KBM-7 (cell line): Measurements from ENCODE around the gene PCSK6.
"Not testable (repeated sequence)": the region's sequence is repeated elsewhere in the genome, so short reads cannot be mapped to it uniquely, and the experiment has no call there.

ENCODE experiments used
- DNase-seq: peaks from one replicate; pipeline ENCODE4 v3.0.0-alpha.2; 2015
- in situ Hi-C: fragments of 300-500 bp; cut with MboI; formaldehyde crosslinking; loops from 2 replicates; pipeline ENCODE4 v1.14.3; 2020; ENCODE audit warnings: low sequenced_read_pairs, low pct_unique_long_range_greater_than_20kb, mixed read lengths

The PCSK6 gene

GRCh38 chr15:101469520-101470288 is 19.8 kb downstream of the PCSK6 start:
- in situ Hi-C loops = no loop called here
- DNase-seq = no peak

GRCh38 chr15:101466188-101466587 is 23.3 kb downstream of the PCSK6 start:
- DNase-seq = no peak
- in situ Hi-C loops = no loop called here

DNA sequence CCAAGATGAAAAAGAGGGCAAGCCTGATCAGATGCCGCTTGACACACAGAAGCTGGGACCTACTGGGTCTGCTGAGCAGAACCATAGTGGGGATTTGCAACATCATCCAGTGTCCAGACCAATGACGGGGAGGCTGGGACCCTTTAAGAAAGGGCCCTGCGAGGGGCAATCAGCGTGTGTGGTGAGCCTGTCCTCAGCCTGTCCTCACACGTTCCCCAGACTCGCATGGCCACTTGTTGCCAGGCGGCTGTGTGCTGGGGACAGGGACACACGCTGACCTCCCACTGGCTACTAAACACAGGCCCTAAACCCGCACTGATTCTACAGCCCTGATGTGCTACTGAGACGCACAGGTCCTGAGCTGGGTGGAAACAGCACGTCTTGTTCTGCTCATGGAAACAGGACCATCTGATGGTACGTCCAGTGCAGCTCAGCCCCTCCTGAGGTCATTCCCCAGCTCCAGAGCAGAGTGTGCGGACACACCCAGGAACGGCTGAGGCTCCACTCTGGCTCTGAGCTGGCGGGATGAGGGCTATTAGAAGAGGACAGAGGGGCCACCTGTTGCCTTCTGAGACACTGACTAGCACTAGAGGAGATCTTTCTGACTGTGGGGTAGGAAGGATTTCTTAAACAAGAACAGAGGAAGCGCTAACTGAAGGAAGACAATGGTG is 24.4 kb downstream of the PCSK6 start:
- in situ Hi-C loops = no loop called here

GRCh38 chr15:101464256-101464998 is 25.1 kb downstream of the PCSK6 start:
- in situ Hi-C loops = no loop called here
- no peak for DNase-seq

More for the DNA sequence above, 24.4 kb downstream of the PCSK6 start:
- DNase-seq = no peak

GRCh38 chr15:101463696-101464095 is 25.8 kb downstream of the PCSK6 start:
- DNase-seq, in situ Hi-C loops: not testable (repeated sequence)

GRCh38 chr15:101463270-101463669 is 26.2 kb downstream of the PCSK6 start:
- in situ Hi-C loops = no loop called here
- DNase-seq = no peak

DNA sequence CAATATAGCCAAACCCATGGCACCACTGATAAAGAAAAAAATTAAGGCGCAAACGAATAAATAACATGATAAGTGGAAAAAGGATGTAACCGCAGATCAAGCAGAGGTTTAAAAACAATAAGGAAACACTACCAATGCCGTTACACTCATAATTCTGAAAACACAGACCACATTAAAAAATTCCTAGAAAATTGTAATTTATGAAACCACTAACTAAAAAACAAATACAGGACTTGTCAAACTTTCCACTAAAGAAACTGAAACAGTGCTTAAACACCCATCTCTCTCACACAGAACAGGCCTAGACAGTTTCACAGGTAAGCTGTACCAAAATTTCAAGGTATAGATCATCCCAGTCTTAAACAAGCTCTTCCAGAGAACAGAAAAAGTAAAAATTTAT is 28.4 kb downstream of the PCSK6 start:
- no peak for DNase-seq
- in situ Hi-C loops = no loop called here

- in situ Hi-C loops = no loop called here
- DNase-seq = no peak
Observed at GRCh38 chr15:101459579-101460300, 29.8 kb downstream of the PCSK6 start.

DNA sequence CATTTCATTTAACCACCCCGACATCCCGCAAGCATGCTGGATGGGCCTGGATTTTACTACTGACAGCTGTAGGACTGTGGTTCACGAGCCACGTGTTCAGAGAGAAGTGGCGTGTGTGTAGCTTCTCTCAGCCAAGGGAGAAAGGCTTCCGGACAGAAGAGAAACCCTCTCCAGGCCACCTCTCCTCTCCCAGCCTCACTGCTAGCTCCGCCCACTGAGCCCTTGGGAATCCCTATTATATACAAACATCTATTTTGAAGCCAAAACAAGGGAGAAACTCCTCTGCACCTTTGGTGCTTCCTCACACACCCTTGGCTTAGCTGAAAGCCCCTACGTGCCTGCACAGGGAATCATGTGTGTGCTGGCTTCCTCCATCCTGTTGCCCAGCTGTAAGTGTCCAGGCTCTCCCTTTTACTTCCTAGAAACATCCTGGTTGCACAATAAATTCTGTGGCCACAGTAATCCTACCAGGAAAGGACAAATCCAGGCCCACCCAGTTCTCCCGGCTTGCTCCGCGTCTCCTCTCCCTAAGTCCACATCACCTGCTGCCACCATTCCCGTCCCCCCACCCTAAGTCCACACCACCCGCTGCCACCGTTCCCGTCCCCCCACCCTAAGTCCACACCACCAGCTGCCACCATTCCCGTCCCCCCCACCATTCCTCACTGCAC is 30.5 kb downstream of the PCSK6 start:
- in situ Hi-C loops = no loop called here
- no peak for DNase-seq

- no peak for DNase-seq
- in situ Hi-C loops = no loop called here
Observed at GRCh38 chr15:101458158-101458900, 31.2 kb downstream of the PCSK6 start.

GRCh38 chr15:101457696-101458095 is 31.8 kb downstream of the PCSK6 start:
- in situ Hi-C loops = no loop called here

DNA sequence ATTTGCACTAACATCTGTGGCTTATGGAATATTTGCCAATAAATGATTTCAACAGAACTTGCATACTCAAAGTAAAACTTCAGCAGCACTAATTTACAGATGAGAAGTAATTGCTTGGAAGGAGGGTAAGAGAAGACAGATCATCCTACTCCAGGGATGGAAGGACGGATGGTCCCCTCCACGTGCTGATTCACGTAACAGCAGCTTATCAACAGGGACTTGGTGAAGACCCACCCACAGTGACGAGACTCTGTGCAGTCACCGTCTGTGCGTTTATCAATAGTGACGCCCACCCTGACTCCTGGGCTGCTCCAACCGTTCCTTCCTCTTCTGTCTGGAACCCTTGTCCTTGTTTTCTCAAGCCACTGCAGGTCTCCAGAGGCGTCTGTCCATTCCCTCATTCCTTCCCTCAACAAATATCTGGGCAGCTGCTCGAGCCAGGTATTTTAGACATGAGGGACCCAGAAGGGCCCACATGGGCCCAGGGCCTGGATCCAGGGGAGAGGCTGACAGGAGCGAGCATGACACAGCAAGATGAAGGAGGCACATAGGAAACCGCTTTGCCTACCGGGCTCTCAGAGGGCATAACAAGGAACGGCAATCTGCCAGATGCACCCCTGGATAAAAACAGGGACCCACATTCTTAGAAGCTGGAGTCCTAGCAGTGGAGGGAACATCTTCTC is 33.3 kb downstream of the PCSK6 start:
- in situ Hi-C loops = no loop called here
- DNase-seq = no peak

More at GRCh38 chr15:101457696-101458095, 31.8 kb downstream of the PCSK6 start:
- no peak for DNase-seq

DNA sequence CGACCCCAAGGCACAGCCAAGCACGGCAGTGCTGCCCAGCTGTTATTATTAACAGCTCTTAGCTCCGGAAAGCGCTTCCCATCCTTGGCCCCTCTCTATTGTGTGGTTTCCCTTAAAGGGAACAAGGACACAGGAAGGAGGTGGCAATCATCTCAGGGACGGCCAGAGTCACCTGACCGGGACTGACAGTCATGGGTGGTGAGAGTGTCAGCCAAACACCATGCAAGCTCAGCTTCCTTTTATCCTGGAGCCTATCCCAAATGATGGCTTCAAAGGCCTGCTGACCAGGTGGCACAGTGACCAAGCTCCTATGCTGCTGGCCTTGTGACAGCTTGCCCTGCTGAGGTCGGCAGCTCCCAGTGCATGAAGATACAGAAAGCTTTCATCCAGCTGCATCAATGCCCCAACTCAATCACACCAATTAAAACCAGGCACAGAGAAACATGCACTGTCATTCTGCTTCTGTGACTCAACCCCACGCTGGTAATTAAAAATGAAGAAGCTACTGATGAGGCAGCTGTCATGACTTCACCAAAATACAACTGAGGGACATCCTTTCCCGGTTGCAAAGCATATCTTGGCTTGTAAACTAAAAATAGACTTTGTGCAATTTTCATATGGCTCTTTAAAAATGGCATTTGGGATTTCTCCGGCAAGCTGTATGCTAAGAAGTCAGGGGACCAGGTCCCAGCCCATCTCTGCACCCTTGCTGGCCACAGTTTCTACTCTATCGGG is 34.0 kb downstream of the PCSK6 start:
- in situ Hi-C loops = no loop called here
- DNase-seq = peak; percentile 73

DNA sequence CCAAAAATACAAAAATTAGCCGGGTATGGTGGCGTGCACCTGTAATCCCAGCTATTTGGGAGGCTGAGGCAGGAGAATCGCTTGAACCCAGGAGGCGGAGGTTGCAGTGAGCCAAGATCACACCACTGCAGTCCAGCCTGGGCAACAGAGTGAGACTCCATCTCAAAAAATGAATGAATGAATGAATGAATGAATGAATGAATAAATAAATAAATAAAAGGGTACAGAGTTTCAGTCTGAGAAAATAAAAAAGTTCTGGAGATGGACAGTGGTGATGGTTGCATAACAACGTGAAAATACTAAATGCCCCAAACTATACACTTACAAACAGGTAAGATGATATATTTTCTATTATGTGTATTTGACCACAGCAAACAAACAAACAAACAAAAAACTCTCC is 34.7 kb downstream of the PCSK6 start:
- in situ Hi-C loops, DNase-seq: not testable (repeated sequence)

DNA sequence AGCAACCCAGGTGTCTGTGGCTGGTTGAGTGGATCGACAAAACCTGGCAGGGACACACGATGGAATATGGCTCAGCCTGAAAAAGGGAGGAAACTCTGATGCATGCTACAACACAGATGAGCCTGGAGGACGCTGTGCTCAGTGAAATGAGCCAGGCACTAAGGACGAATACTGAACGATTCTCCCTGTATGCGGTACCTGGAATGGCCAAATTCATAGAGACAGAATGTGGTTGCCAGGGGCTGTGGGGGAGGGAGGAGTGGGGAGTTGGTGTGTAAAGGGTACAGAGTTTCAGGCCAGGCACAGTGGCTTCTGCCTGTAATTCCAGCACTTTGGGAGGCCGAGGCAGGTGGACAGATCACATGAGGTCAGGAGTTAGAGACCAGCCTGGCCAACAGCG is 35.1 kb downstream of the PCSK6 start:
- no peak for DNase-seq

GRCh38 chr15:101453123-101454120 is 36.1 kb downstream of the PCSK6 start:
- DNase-seq = no peak
- in situ Hi-C loops = no loop called here

More for the DNA sequence above, 35.1 kb downstream of the PCSK6 start:
- in situ Hi-C loops = no loop called here
